Loucy (cell line): ENCODE data around the gene ADGRL3.

ENCODE experiments used
- CTCF ChIP-seq: fragments of 200-600 bp; sonication (generic); conservative IDR thresholded peaks from 2 replicates; pipeline ENCODE4 v1.5.1; 2014; ENCODE audit warnings: mild to moderate bottlenecking, antibody characterized with exemption, low read length
- EZH2phosphoT487 ChIP-seq: fragments of 200-600 bp; IDR thresholded peaks from 2 replicates; pipeline ENCODE4 v1.6.1; 2018; ENCODE audit warnings: antibody characterized with exemption, mild to moderate bottlenecking, moderate library complexity, borderline replicate concordance

GRCh38 chr4:61273233-61273632 lies 73.1 kb downstream of the ADGRL3 start:
- TF ChIP-seq CTCF: no peak
- TF ChIP-seq EZH2phosphoT487: no peak
